GM12873 (cell line): ENCODE results near the gene NEURL1B.

ENCODE experiments used
- TF ChIP-seq, protein P1 (sequence below): IDR thresholded peaks from 2 replicates; pipeline ENCODE4 v1.5.1; 2012; ENCODE audit warnings: low read depth, mild to moderate bottlenecking, moderate library complexity, low read length, control low read depth; ENCODE audit not compliant: insufficient read depth; ENCODE audit errors: missing control alignments

NEURL1B gene

DNA sequence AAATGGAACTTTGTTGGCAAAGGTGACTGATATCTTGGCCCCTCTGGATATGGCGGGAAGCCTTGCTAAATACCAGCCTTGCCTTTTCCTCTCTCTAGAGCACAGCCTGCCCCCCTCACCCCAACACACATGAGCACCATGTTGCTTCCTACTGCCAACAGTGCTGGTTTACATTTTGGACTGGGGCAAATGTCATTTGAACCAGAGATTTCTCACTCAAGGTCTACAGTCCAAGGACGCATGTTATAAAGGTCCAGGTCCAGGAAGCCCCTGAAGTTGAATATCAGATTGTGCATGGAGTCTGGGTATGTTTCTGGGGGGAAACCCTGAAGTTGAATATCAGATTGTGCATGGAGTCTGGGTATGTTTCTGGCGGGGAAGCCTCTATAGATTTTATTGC is 19.9 kb downstream of the NEURL1B start:
- TF ChIP-seq, protein P1, sequence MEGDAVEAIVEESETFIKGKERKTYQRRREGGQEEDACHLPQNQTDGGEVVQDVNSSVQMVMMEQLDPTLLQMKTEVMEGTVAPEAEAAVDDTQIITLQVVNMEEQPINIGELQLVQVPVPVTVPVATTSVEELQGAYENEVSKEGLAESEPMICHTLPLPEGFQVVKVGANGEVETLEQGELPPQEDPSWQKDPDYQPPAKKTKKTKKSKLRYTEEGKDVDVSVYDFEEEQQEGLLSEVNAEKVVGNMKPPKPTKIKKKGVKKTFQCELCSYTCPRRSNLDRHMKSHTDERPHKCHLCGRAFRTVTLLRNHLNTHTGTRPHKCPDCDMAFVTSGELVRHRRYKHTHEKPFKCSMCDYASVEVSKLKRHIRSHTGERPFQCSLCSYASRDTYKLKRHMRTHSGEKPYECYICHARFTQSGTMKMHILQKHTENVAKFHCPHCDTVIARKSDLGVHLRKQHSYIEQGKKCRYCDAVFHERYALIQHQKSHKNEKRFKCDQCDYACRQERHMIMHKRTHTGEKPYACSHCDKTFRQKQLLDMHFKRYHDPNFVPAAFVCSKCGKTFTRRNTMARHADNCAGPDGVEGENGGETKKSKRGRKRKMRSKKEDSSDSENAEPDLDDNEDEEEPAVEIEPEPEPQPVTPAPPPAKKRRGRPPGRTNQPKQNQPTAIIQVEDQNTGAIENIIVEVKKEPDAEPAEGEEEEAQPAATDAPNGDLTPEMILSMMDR, result no peak

- TF ChIP-seq, protein P1, result no peak
These were observed 20.5 kb downstream of the NEURL1B start for GRCh38 chr5:172661526-172661925.

GRCh38 chr5:172662596-172662995 is 21.5 kb downstream of the NEURL1B start:
- TF ChIP-seq, protein P1, result no peak

DNA sequence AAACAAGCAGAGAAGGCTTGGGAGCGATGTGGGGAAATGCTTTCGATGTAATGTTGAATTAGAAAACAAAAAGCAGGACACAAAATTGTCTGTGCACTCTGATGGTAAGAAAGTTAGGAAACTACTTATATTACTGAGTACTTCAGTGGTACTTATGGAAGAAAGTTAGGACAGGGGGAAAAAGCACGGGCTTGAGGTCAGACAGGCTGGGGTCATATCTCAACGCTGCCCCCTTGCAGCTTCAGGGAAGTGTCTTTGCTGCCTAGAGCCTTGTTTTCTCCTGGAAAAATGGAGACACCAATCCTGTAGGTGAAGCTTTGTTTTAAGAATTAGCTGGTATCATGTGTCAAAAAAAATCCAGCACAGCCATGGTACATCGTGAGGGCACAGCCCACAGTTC is 23.0 kb downstream of the NEURL1B start:
- TF ChIP-seq, protein P1, result no peak

DNA sequence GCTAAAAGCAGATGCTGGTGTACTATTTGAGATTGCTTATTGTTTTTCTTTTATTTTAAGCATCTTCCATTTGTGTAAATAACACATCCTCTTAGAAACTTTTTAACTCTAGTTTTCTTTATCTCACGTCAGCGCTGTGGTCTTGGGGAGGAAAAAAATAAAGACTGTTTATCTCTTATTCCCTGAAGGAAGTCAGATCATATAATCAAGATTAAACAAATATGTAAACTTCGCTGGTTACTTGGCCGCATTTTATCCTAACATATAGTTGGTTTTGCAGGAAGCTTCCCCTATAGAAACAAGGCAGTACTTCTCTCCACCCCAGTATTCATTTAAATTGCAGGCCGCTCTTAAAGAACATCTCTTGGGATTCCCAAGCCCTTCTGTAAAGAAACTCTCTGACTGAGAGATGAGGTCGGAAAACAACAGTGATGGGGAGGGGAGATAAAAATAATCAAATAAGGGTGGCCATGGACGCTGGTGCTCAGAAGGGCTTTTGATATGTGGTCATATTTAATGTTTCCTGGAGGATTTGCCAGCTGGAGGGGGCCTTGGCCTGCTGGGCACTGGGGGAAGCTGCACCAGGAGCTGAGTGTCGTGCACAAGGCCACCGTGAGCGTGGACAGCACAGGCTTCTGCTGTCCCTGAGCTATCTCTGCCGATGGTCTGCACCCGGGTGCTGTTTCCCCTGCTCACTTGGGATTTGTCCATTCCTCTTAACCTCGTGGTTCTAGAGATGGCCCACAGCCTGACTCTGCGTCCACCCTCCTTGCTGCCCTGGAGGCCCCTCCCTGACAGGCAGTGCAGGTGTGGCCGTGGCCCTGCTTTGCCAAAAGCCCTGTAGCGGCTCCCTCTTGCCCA is 23.8 kb downstream of the NEURL1B start:
- TF ChIP-seq, protein P1, result no peak

GRCh38 chr5:172666251-172666650 is 25.2 kb downstream of the NEURL1B start:
- TF ChIP-seq, protein P1, result peak; percentile 33

- TF ChIP-seq, protein P1, result no peak
These were observed 26.9 kb downstream of the NEURL1B start for GRCh38 chr5:172667786-172668593.
